HG02588 (cell line): ENCODE data around the gene DBN1.

Experiments used
- ATAC-seq: cut with Tn5 transposase; IDR thresholded peaks from one replicate; pipeline ENCODE4 v1.9.1; 2021; ENCODE audit warnings: mild to moderate bottlenecking, moderate library complexity; ENCODE audit not compliant: unreplicated experiment

The DBN1 gene

GRCh38 chr5:177457852-177458681 is 15.4 kb downstream of the DBN1 start:
- no peak for ATAC-seq

GRCh38 chr5:177456976-177457851 is 16.2 kb downstream of the DBN1 start:
- ATAC-seq, result peak; percentile 32

DNA sequence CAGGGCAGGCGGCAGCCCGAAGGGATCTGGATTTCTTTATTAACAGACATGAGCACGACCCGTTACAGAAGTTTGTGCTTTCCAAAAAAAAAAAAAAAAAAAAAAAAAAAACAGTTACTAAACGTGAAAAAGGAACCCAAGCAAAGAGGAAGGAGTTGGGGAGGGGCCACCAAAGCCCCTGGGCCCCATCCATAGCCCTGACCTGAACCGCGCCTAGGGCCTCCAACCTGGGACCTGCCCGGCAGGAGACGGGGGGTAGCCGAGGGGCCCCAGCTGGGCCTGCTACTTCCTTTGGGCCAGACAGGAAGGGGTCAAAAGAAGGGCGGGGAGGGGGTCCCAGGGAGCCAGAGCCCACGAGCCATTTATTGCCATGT is 16.9 kb downstream of the DBN1 start:
- ATAC-seq, result no peak

DNA sequence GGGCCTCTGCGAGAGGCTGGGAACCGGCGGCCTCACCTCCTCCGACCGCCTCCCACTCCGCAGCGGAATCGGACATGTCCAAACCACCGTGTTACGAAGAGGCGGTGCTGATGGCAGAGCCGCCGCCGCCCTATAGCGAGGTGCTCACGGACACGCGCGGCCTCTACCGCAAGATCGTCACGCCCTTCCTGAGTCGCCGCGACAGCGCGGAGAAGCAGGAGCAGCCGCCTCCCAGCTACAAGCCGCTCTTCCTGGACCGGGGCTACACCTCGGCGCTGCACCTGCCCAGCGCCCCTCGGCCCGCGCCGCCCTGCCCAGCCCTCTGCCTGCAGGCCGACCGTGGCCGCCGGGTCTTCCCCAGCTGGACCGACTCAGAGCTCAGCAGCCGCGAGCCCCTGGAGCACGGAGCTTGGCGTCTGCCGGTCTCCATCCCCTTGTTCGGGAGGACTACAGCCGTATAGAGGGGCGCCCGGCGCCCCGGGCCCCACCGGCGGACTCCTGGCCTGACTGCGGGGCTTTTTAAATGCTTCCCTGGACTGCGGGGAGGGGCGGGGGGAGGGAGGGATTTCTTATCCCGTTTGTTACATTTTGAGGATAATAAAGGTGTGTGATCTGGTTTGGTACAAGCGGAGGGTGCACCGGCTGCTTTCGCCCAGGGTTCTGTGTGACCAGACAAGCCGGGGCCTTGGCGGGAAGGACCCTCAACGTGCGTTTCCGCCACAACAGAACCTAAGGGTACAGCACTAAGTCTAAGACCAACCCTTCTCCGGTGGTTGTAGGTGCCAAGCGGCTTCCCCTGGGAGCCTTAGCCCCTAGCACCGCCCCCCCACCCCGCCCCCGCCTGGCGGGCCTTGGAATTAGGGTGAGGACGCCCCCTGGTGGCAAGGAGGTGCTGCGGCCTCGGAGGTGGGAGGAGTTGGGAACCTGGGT is 17.5 kb downstream of the DBN1 start:
- peak; percentile 10 for ATAC-seq

GRCh38 chr5:177455036-177455660 is 18.3 kb downstream of the DBN1 start:
- ATAC-seq, result peak; percentile 41

DNA sequence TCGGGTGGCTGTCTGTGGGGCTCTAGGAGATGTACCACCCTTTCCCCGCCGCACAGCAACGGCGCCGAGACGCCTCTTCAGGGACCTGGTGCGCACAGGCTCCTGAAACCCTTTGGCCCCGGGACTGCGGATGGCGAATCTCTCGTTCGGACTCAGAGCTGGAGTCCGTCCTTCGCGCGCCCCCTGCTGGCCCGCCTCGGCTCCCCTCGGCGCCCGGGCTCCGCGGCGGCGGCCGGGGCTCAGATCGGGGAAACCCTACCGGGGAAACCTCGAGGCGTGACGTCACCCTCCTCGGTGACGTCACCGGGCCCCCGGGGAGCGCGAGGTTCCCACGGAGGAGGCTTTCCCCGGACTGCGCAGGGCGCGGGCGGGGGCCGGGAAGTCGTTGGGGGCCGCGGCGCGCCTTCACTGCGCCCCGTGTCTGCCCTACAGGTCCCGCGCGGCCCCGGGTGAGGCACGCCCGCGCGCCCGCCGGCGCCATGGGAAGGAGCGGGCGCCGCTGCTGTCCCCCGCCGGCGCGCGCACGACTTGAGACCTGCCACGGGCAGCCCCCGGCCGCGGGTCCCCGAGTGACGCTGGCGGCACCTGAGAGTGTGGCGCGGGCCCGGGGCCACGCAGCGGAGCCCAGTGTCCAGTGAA is 18.9 kb downstream of the DBN1 start:
- ATAC-seq, result peak; percentile 52

GRCh38 chr5:177453852-177454396 is 19.5 kb downstream of the DBN1 start:
- peak; percentile 1 for ATAC-seq

DNA sequence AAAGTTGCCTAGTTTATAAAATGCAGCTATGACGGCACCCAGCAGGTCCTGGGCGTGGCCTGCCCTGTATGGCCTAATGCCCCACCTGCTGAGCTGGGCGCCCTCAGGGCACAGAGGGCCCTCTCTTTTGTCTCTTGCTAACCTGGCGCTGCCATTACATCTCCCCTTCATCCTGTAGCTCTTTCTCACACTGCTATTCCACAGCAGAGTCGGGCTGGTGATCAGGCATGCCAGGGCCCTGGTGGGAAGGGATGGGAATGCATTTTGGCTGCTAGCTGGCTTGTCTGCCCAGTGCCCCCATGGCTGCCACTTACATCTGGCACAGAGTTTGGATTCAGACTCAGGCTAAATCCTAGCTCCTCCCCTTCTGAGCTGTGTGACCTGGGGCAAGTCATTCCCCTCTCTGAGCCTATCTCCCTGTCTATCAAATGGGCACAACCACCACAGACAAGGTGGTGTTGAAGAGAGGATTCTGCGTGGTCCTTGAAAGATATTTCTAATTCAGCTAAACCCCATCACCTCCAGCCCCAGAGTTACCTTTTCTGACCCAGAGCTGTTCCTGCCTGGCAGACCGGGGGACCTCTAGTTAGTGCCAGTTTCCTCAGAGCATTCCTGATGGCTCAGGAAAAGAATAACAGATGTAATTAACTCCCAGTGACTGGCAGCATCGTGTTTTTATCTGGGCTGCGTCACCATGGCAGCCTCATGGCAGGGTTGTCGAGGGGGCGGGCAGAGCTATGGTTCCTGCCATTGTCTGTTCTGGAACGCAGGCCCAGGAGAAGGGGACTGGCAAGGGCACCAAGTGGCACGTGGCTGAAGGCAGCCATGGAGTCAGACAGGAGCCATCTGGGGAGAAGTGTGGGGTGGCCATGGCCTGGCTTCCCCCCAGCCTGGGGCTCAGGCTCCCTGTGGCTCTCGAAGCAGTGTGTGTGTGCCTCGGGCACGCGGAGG is 20.5 kb downstream of the DBN1 start:
- ATAC-seq, result no peak

DNA sequence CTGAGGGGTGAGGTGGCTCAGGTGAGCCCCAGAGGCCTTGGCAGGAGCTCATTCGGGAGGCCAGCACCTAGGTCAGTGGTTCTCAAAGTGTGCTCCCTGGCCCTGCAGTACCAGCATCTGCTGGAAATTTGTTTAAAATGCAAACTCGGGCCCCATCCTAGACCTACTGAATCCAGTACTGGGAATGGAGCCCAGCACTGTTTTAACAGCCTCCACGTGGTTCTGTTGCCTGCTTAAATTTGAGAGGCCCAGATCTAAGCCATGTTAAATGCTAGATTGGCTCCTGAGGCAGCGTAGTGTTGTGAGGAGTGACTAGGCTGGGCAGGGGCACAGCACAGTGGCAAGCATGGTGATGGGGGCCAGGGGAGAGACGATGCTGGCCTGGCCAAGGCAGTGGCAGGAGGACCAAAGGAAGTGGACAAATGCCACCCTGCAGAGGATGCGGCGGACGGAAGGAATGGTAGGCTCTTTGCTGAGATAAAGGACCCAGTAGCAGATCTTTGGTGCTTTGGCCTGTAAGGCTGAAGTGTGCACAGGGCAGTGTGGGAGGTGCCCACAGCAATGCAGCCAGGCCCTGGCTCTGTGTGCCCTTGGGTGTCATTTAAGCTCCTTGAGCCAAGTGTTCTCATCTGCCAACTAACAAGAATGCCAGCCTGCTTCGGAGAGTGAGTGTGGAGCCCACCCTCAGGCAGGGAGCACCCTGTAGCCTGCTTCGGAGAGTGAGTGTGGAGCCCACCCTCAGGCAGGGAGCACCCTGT is 22.6 kb downstream of the DBN1 start:
- no peak for ATAC-seq

GRCh38 chr5:177449140-177450061 is 24.0 kb downstream of the DBN1 start:
- ATAC-seq, result no peak

GRCh38 chr5:177448244-177448950 is 25.0 kb downstream of the DBN1 start:
- no peak for ATAC-seq

- ATAC-seq, result no peak
Observed at GRCh38 chr5:177447611-177448243, 25.7 kb downstream of the DBN1 start.

- ATAC-seq, result peak; percentile 28
Observed at GRCh38 chr5:177447066-177447610, 26.3 kb downstream of the DBN1 start.

- ATAC-seq, result peak; percentile 43
Observed at GRCh38 chr5:177446200-177447065, 27.0 kb downstream of the DBN1 start, which contains the start of gene PRR7. PRR7 (plus strand) TSS chr5:177446814; CDS start chr5:177455068, 8,254 bp downstream.

DNA sequence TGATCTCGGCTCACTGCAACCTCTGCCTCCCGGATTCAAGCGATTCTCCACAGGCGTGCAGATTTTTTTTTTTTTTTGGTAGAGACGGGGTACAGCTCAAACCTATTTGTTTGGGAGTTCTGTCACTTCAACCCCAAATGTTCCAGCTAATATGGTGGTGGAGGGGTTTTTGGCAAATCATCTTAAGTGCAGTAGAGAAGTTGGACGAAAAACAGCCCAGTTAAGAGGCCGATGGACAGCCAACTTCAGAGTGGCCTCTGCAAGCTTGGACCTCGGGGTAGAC is 27.6 kb downstream of the DBN1 start:
- ATAC-seq, result no peak
